Hepatocyte (in vitro differentiated cells): ENCODE data around the gene RACGAP1.

Experiments used
- CTCF ChIP-seq: fragments of 200-600 bp; sonication (generic); IDR thresholded peaks from 2 replicates; pipeline ENCODE4 v1.5.1; 2016; ENCODE audit warnings: antibody characterized with exemption, mild to moderate bottlenecking; ENCODE audit not compliant: poor library complexity
- EZH2phosphoT487 ChIP-seq: fragments of 200-600 bp; sonication (generic); IDR thresholded peaks from one replicate; pipeline ENCODE4 v1.6.1; 2018; ENCODE audit warnings: antibody characterized with exemption, mild to moderate bottlenecking, low read depth, moderate library complexity; ENCODE audit not compliant: unreplicated experiment, severe bottlenecking

DNA sequence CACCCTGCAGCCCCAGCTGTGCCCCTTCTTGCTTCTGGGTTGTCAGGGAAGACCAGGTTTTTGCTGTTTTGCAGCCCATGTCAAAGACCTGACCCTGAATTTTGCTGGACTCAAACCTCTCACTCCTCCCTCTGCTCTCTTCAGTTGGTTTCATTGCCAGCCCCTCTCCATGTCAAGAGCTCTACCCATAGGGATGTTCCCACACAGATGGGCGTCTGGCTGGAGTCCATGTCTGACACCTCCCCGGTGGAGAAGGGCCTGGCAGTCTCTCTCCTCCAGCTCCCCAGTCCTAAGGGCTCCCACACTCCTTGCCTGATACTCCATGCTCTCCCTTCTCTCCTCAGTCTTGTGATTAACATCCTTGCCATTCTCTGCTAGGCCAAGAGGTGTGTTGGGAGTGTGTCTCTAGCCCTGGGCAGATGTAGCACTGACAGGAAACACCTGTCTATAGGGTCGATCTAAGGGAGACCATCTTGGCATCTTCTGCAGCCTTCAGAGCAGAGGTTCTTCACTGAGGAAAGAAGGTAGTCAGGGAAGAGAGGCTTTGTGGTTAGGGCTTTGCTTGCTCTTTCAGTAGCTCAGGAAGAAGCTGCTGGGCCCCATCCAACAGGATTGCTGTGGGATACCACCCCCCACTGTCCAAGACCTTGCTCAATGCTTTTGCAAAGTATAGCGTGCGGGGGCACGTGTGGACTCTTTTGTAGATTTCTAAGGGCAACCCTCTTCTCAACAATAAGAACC is 36.8 kb upstream of the RACGAP1 start:
- TF ChIP-seq CTCF = no peak
- no peak for TF ChIP-seq EZH2phosphoT487
